Urinary bladder (tissue), 4 donors: ENCODE results near the gene TMEM201. TPM values are rescaled to one million over a fixed set of nuclear protein-coding genes. Genes with fewer than 3 reads are reported as not detected.

ENCODE experiments used
- DNase-seq: peaks from one replicate; pipeline ENCODE4 v3.0.0-alpha.2; 2015; ENCODE audit errors: extremely low spot score
- H3K27ac ChIP-seq: one replicate; pipeline ENCODE4 v1.5.1; 2013; ENCODE audit warnings: low read depth, mild to moderate bottlenecking, moderate library complexity
- H3K36me3 ChIP-seq: one replicate; pipeline ENCODE4 v1.6.1; 2013; ENCODE audit warnings: mild to moderate bottlenecking, moderate library complexity; ENCODE audit not compliant: insufficient read depth
- H3K4me1 ChIP-seq: one replicate; pipeline ENCODE4 v1.6.1; 2013; ENCODE audit warnings: mild to moderate bottlenecking, moderate library complexity; ENCODE audit not compliant: insufficient read depth
- H3K4me3 ChIP-seq: one replicate; pipeline ENCODE4 v1.5.1; 2013; ENCODE audit warnings: low read depth, low read length
- WGBS: extraction: QIAGEN DNeasy Blood & Tissue Kit; methylation state at CpG from one replicate; pipeline ENCODE4 v1.1.7; 2013; 5-methylcytosine and 5-hydroxymethylcytosine counted together
- polyA plus RNA-seq: library from polyadenylated mRNA; stranded (reverse); fragments of 200-250 nt; gene quantifications from one replicate; pipeline ENCODE4 v1.2.3, GENCODE V29; 2013
- total RNA-seq: library from RNA; depleted of rRNA; stranded (reverse); fragments of >200 nt; gene quantifications from one replicate; pipeline ENCODE4 v1.2.3, GENCODE V29; 2014
- donor health status: healthy with polysubstance abuse.
- donor health status: healthy.

TMEM201 gene
- total and polyA plus RNA-seq, 2 donors, result 4.4 to 8.6 TPM

GRCh38 chr1:9590945-9591668 lies 2.4 kb downstream of the TMEM201 start:
- no peak for DNase-seq
- H3K4me3 ChIP-seq, result no peak overlapping the region
- H3K36me3 ChIP-seq, result no peaks in the 10 kb centered on the region
- H3K4me1 ChIP-seq, result no peaks in the 10 kb centered on the region
- WGBS, result 85% methylated on average over 19 of the region's 19 CpGs
- H3K27ac ChIP-seq, result no peak overlapping the region

DNA sequence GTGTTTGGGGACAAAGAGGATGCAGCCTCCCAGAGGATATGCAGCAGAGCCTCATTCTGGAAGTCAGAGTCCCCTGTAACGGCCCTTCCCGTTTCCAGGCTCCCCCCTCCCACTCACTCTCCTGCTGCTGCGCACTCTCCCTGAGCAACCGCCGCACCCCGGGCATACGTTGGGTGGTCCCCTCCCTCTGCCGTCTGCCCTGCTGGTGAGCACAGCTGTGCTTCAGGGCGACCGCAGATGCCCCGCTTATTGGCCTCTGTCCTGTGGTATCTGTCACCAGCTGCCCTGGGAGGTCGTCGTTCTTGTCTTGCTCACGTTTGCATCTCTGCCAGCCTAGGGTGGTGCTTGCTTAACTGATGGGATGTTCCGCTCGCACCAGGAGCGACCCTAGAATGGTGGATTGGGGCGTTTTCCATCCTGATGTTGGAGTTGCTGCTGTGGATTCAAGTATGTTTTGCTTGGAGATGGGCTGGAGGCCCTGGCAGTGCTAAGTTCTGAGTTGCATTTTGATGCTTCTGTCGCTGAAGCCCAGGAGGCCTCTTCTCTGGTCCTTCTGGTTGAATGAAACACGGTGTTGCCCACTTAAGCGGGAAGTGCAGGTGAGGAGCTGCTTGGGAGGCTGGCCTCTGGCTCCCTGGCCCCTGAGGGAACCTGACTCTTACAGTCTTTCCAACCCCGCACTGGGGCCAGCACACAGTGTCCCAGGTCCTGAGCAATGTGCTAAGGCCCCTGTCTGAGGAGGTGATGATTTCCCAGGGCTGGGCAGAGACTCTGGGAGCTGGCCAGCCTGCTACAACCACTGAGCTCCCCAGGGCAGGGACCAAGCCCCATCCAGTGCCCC lies 3.2 kb downstream of the TMEM201 start:
- Histone ChIP-seq H3K27ac (no peak overlapping the region), H3K4me1 (no peaks in the 10 kb centered on the region), H3K36me3 (no peaks in the 10 kb centered on the region), H3K4me3 (no peak overlapping the region)
- 82% methylated on average over 22 of the region's 22 CpGs for WGBS
- DNase-seq, result no peak

DNA sequence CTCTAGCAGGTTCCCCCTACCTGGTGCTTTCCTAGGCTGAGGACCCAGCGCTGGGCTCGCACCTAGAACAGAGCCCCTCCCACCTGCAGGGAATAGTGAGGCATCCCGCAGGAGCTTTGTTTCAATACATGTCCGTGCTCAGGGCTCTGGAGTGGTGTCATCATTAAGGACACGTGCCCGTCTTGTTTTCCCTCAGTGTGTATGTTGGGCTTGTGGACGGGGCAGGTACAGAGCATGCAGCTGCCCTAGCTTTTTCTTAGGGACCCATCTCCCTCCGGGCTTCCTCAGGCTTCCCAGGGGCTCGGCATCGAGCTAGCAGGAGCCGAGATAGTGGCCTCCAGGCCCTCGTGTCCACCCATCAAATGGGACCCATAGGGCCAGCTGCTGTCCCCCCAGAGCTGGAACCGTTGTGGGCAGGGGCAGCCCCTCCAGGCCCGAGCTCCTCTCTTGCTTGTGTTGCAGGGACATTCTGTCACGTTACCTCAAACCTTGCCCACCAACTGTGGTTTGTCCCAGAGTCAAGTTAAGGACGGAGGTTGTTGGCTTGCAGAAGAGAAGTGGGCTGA lies 3.9 kb downstream of the TMEM201 start:
- DNase-seq, result no peak
- 83% methylated on average over 16 of the region's 16 CpGs for WGBS
- H3K4me3 ChIP-seq, result no peak overlapping the region
- H3K36me3 ChIP-seq, result no peaks in the 10 kb centered on the region
- no peaks in the 10 kb centered on the region for H3K4me1 ChIP-seq
- no peak overlapping the region for H3K27ac ChIP-seq

DNA sequence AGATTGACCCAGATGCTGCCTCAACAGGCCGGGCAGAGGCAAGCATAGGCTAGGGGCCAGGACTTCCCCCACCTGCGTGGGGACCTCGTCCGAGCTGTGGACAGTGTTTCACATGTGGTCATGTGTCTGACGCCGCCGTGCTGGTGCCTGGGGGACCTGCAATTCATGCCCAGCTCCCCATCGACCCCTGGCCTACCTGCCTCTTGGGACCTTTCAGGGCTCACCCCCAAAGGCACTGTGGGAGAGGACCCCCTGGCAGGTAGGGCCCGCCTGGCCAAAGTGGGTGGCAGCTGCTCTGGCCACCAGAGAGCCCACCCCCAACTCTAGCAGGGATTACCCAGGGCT lies 4.4 kb downstream of the TMEM201 start:
- Histone ChIP-seq H3K36me3 (no peaks in the 10 kb centered on the region), H3K27ac (no peak overlapping the region), H3K4me1 (no peaks in the 10 kb centered on the region), H3K4me3 (no peak overlapping the region)
- DNase-seq, result no peak
- 55% methylated on average over 9 of the region's 9 CpGs for WGBS

DNA sequence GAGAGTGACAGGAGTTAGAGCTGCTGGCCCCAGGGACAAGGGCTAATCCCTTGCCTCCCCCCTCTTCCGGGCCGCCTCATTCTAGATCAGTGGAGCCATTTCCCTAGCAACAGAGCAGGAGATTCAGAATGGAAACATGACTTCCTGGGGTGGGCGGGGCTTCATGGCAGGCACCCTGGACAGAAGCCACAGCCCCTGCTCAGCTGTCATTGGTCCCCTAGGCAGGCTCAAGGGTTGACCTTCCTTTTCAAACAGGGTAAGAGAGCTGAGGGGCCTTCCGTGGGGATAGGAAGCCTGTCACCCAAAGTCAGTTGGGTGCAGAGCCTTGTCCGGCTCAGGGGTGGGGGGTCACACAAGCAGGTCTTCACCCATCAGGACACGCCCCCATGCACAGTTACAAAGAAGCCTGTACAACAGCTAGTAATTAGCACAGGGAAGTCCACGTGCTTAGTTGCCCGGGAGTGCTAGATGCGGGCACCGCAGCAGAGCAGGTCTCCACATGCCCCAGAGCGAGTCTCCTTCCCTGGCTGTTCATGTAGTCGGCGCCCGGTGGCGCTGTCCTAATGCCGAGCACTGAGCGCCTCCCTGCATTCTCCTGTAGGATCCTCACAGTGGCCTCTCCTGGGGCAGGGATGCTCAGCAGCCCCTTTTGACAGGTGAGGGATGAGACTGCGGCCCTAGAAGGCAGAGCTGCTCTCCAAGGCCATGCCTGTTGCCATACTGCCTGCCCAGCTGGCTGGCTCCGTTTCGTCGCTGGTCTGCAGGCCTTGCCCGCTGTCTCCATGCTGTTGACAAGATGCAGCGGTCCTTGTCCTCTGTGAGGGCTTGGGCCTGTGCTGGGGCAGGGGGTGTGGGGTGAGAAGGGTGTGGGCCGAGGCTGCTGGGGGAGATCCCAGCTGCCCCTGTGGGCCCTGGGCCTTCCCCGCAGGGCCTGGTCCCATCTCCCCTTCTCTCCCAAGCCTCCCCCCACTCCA lies 5.1 kb downstream of the TMEM201 start:
- no peak overlapping the region for H3K4me3 ChIP-seq

GRCh38 chr1:9594471-9595155 lies 5.9 kb downstream of the TMEM201 start:
- DNase-seq, result no peak
- H3K27ac ChIP-seq, result no peak overlapping the region
- no peaks in the 10 kb centered on the region for H3K4me1 ChIP-seq
- WGBS, result 93% methylated on average over 20 of the region's 20 CpGs
- H3K4me3 ChIP-seq, result no peak overlapping the region
- H3K36me3 ChIP-seq, result no peaks in the 10 kb centered on the region

More for the DNA sequence above, 5.1 kb downstream of the TMEM201 start:
- DNase-seq, result peak; percentile 42
- H3K4me1 ChIP-seq, result no peaks in the 10 kb centered on the region
- H3K27ac ChIP-seq, result no peak overlapping the region
- no peaks in the 10 kb centered on the region for H3K36me3 ChIP-seq
- WGBS, result 73% methylated on average over 25 of the region's 25 CpGs

DNA sequence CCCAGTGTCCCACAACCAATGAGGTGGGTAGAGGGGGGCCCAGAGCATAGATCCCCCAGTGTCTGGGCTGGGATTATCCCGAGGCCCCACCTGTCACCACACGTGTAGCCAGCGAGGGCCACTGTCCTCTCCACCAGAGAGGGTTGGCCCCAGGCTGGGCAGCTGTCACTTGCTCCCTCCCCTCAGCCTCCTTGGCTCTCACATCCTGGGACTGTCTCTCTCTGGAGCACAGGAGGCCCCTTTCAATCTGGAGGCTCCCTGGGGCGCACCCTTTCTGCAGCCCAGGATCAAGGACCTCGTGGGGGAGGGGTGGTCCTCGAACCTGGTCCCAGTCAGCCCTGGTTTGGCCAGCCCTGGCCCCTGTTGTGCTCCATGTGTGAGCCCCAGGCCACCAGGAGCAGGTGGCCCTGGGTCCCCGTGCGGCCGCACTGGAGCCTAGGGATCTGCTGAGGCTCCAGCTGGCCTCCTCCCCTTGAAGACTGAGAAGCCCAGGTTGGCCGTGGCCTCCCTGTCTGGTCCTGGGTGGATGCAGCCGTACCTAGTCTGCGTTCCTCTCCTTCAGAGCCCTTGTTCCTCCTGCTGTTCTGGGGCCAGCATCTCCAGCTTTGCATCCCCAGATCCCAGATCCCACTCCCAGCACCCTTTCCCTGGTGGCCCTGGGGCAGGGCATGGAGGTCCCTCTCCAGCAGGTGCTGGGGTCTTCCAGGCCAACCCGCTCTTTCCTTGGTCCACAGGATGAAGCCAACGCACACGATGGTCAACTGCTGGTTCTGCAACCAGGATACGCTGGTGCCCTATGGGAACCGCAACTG lies 6.7 kb downstream of the TMEM201 start:
- DNase-seq, result no peak
- Histone ChIP-seq H3K27ac (no peak overlapping the region), H3K4me1 (no peaks in the 10 kb centered on the region), H3K36me3 (no peaks in the 10 kb centered on the region), H3K4me3 (no peak overlapping the region)
- WGBS, result 88% methylated on average over 17 of the region's 17 CpGs

- no peak for DNase-seq
- Histone ChIP-seq H3K27ac (no peak overlapping the region), H3K4me3 (no peak overlapping the region), H3K36me3 (no peaks in the 10 kb centered on the region), H3K4me1 (no peaks in the 10 kb centered on the region)
- WGBS, result 89% methylated on average over 12 of the region's 12 CpGs
Observed at GRCh38 chr1:9595968-9596340, 7.2 kb downstream of the TMEM201 start.

GRCh38 chr1:9596415-9597123 lies 7.9 kb downstream of the TMEM201 start:
- no peaks in the 10 kb centered on the region for H3K36me3 ChIP-seq
- WGBS, result 68% methylated on average over 27 of the region's 27 CpGs
- no peak for DNase-seq
- H3K4me1 ChIP-seq, result no peaks in the 10 kb centered on the region
- H3K27ac ChIP-seq, result no peak overlapping the region
- no peak overlapping the region for H3K4me3 ChIP-seq

- no peak for DNase-seq
- Histone ChIP-seq H3K36me3 (no peaks in the 10 kb centered on the region), H3K4me3 (no peak overlapping the region), H3K27ac (no peak overlapping the region), H3K4me1 (no peaks in the 10 kb centered on the region)
- 89% methylated on average over 14 of the region's 14 CpGs for WGBS
Observed at GRCh38 chr1:9597361-9598315, 8.9 kb downstream of the TMEM201 start.

GRCh38 chr1:9598316-9598700 lies 9.6 kb downstream of the TMEM201 start:
- H3K36me3 ChIP-seq, result no peaks in the 10 kb centered on the region
- no peak for DNase-seq
- WGBS, result 92% methylated on average over 18 of the region's 18 CpGs

More at GRCh38 chr1:9598316-9598700, 9.6 kb downstream of the TMEM201 start:
- Histone ChIP-seq H3K4me3 (no peak overlapping the region), H3K27ac (no peak overlapping the region), H3K4me1 (no peaks in the 10 kb centered on the region)
